Thymus (tissue), 11 donors: ENCODE results near the gene EXOSC2. TPM values are rescaled to one million over a fixed set of nuclear protein-coding genes. Genes with fewer than 3 reads are reported as not detected.
"Not testable (repeated sequence)": the region's sequence is repeated elsewhere in the genome, so short reads cannot be mapped to it uniquely, and the experiment has no call there.

Source experiments
- DNase-seq, 9 donors: peaks; one replicate each; pipeline ENCODE4 v3.0.0-alpha.2; 2013; ENCODE audit warnings: low spot score in 9 of 9, low read depth in 6 of 9, missing footprints in 1 of 9
- H3K27ac ChIP-seq, 2 donors: one replicate each; pipeline ENCODE4 v1.5.1; 2013; ENCODE audit warnings: control low read depth in 1 of 2, low read depth in 1 of 2, low read length in 1 of 2, mild to moderate bottlenecking in 1 of 2, moderate library complexity in 1 of 2
- H3K27me3 ChIP-seq, 2 donors: one replicate each; pipeline ENCODE4 v1.5.1; 2013; ENCODE audit warnings: low read length in 1 of 2; ENCODE audit not compliant: control insufficient read depth in 2 of 2, insufficient read depth in 1 of 2
- H3K36me3 ChIP-seq, 2 donors: one replicate each; pipeline ENCODE4 v1.5.1; 2013; ENCODE audit warnings: low read length in 1 of 2, mild to moderate bottlenecking in 1 of 2, moderate library complexity in 1 of 2; ENCODE audit not compliant: control insufficient read depth in 2 of 2, insufficient read depth in 2 of 2
- H3K4me1 ChIP-seq, 2 donors: one replicate each; pipeline ENCODE4 v1.5.1; 2013; ENCODE audit warnings: low read length in 2 of 2; ENCODE audit not compliant: control insufficient read depth in 2 of 2, insufficient read depth in 2 of 2
- H3K4me3 ChIP-seq, 2 donors: one replicate each; pipeline ENCODE4 v1.5.1; 2013; ENCODE audit warnings: low read length in 2 of 2, control low read depth in 1 of 2, mild to moderate bottlenecking in 1 of 2
- H3K9me3 ChIP-seq, 2 donors: one replicate each; pipeline ENCODE4 v1.5.1; 2013; ENCODE audit warnings: low read length in 1 of 2, mild to moderate bottlenecking in 1 of 2; ENCODE audit not compliant: control insufficient read depth in 2 of 2, insufficient read depth in 1 of 2
- WGBS: extraction: QIAGEN DNeasy Blood & Tissue Kit; methylation state at CpG from one replicate; pipeline ENCODE4 v1.1.7; 2013; 5-methylcytosine and 5-hydroxymethylcytosine counted together
- polyA plus RNA-seq: library from polyadenylated mRNA; stranded (reverse); fragments of 200-250 nt; gene quantifications from one replicate; pipeline ENCODE4 v1.2.3, GENCODE V29; 2013
- total RNA-seq: library from RNA; stranded (reverse); fragments of 120-200 nt; gene quantifications from one replicate; pipeline ENCODE4 v1.2.4, GENCODE V29; 2013
- donor health status: healthy.

Gene EXOSC2
- total and polyA plus RNA-seq, 2 donors = 20.2 to 28.0 TPM

DNA sequence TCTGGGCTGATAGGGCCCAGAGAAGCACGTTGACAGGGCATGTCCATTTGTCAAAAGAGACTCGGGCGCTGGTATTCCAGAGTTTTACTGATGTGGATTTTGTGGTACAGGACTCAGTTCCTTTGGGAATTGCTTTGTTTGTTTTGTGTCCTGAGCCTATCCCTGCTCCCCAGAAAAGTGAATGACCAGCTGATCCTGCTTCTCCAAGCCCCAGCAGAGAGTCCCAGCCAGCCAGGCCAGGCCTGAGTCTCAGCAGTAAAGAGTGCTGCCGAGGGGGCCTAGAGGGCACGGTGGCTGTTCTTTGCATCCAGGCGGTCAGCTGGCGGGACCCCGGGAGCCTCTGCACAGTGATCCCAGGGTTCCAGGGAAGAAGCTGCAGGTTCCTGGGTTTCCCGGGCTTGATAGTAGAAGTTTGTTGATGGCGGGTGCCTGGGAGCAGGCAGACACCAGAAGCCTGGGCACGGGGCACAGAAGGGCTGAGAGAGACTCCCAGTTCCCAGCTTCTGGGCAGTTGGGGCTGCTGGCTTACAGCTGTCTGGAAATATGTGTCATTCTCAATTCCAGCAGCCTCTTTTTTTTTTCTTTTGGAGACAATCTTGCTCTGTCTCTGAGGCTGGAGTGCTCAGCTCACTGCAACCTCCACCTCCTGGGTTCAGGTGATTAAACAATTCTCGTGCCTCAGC, 20.5 kb upstream of the EXOSC2 start:
- no peak overlapping the region for H3K4me3 ChIP-seq
- H3K4me1 ChIP-seq = no peaks in the 10 kb centered on the region
- no peaks in the 10 kb centered on the region for H3K36me3 ChIP-seq
- peaks cover 12 to 62% of the 10 kb centered on the region in 2 donors for H3K27me3 ChIP-seq
- 93% methylated on average over 12 of the region's 12 CpGs for WGBS
- no peaks in the 10 kb centered on the region for H3K9me3 ChIP-seq
- DNase-seq = no peak
- no peak overlapping the region for H3K27ac ChIP-seq

DNA sequence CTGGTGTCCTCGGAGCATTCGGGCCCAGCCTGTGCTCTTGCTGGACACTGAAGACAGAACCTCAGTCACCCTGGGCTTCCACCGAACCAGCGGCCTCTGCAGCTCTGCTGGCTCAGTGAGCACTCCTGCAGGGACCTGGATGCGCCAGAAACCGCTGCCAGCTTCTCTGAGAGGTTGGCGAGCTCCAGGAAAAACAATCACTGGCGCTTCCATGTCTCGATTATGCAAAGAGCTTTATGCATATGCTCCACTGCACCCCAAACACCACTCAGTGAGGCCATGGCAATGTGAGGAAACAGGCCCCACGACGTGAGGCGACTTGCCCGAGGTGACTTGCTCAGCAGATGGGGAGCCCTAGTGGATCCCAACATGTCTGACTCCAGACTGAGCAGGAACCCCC, 18.2 kb upstream of the EXOSC2 start:
- Histone ChIP-seq H3K27me3 (peaks cover 18 to 67% of the 10 kb centered on the region in 2 donors), H3K4me1 (no peaks in the 10 kb centered on the region), H3K36me3 (no peaks in the 10 kb centered on the region), H3K4me3 (no peak overlapping the region), H3K27ac (no peak overlapping the region), H3K9me3 (no peaks in the 10 kb centered on the region)
- 92% methylated on average over 13 of the region's 13 CpGs for WGBS
- no peak for DNase-seq

DNA sequence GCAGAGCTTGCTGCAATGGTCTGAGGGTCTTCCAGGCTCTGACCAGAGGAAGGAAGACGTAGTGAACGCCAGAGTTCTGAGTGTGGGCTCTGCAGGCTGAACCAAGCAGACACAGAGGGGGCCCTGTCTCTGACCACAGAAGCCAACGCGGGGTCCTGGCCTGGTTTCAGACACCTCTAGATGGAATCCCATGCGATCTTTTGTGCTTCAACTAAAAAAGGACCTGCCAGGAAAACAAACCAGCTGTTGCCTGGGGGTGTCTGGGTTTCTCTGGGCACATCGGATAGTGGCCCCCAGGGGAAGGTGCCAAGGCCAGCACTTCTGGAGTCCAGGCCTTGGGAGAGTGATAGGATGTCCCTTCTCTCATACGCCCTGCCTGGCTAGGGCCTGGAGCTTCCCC, 16.3 kb upstream of the EXOSC2 start:
- no peak overlapping the region for H3K27ac ChIP-seq
- no peaks in the 10 kb centered on the region for H3K36me3 ChIP-seq
- WGBS = 75% methylated on average over 7 of the region's 7 CpGs
- peaks cover 33 to 71% of the 10 kb centered on the region in 2 donors for H3K27me3 ChIP-seq
- no peak overlapping the region for H3K4me3 ChIP-seq
- no peaks in the 10 kb centered on the region for H3K9me3 ChIP-seq
- H3K4me1 ChIP-seq = peaks cover 0 to 6% of the 10 kb centered on the region in 2 donors
- DNase-seq = no peak

DNA sequence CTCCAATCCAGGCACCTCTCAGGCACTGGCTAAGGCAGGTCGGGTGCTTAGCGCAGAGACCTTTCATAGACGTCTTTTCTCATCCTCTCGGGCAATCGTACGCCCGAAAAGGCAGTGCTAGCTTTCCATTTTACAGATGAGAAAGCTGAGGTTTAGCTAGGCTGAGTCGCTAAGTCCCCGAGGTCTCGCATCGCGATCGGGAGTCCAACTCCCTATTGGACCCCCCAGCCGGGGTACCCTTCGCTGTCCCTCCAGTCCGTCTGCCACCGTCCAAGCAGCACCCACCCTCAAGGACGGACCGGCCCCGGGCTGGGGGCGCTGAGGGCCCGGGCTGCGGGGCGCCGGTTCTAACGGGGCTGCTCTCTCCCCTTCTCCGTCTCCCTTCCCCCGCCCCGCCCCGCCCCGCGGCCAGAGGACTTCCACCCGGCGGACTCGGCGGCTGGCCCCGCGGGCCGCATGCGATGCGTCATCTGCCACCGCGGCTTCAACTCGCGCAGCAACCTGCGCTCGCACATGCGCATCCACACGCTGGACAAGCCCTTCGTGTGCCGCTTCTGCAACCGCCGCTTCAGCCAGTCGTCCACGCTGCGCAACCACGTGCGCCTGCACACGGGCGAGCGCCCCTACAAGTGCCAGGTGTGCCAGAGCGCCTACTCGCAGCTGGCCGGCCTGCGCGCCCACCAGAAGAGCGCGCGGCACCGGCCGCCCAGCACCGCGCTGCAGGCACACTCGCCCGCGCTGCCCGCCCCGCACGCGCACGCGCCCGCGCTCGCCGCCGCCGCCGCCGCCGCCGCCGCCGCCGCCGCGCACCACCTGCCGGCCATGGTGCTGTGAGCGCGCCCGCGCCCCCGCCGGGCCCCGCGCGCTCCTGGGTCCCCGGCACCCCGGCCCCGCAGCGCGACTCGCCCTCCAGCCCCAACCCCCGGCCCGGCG, 12.5 kb upstream of the EXOSC2 start:
- Histone ChIP-seq H3K27me3 (peaks cover 41 to 70% of the 10 kb centered on the region in 2 donors), H3K36me3 (no peaks in the 10 kb centered on the region), H3K4me3 (peak overlapping the region in 1 of 2 donors; percentile 51), H3K4me1 (peaks cover 0 to 8% of the 10 kb centered on the region in 2 donors), H3K27ac (no peak overlapping the region), H3K9me3 (peaks cover 0 to 3% of the 10 kb centered on the region in 2 donors)
- DNase-seq = peak in 1 of 9 donors; percentile 33
- 4% methylated on average over 116 of the region's 116 CpGs for WGBS

DNA sequence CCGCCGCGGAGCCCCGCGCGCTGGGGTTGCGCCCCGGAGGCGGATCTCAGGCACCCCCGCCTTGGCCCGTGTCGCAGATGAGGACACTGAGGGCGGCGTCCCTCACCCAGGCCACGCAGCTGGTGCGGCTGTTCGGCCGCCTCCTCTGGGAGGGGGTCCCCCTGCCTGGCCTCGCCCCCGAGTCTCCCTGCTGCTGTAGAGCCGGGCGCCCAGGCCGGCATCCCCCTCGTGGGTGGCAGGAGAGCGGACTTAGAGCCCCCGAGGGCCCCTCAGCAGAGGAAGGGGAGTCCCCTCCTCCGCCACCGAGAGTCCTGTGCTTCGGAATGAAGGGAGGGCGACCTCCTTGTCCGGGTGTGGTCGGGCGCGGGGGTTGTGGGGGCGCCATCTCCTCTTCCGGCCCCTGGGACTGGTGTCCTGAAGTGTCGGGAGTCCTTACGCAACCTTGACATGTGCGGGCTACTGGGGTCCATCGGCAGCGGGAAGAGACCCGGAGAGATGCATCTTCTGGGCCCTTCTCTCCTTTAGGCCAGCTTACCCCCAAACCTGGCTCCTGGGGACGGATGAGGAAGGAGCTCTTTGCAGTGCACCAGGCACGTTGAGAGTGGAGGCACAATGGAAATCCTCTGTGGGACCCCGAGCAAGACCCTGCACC, 11.7 kb upstream of the EXOSC2 start:
- peaks cover 0 to 3% of the 10 kb centered on the region in 2 donors for H3K9me3 ChIP-seq
- H3K27me3 ChIP-seq = peaks cover 41 to 66% of the 10 kb centered on the region in 2 donors
- no peak for DNase-seq
- no peaks in the 10 kb centered on the region for H3K36me3 ChIP-seq
- peaks cover 0 to 8% of the 10 kb centered on the region in 2 donors for H3K4me1 ChIP-seq
- H3K27ac ChIP-seq = no peak overlapping the region
- whole genome bisulfite sequencing = 2% methylated on average over 45 of the region's 45 CpGs
- peak overlapping the region in 1 of 2 donors; percentile 51 for H3K4me3 ChIP-seq

DNA sequence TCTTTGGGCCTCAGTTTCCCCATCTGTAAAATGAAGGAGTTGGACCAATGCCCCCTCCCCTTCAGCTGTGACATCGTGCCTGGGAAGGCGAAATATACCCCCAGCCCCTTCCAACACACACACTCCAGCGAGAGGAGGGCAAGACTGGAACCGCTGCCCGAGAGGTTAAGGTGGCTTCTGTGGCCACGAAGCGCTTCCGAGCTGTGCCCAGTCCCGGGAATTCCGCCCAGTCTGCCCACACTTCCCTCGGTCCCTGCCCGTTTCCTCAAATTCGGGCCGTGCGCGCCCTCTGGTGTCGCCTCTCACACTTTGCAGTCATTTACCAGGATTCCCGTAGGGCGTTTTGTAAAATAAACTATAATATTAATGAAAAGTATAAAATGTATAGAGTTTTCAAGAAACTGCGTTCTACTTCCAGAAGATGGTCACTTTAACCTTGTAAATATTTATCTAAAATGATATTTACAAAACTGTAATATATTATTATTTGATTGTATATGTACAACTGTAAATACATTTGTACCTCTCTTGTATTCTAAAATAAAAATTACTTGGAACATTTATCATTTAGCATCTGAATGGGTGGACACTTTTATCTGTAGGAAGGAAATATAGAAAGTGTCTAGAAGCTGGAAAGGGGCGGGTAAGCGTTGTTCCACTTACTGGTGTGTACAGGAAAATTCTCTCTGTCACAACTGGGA, 11.0 kb upstream of the EXOSC2 start:
- WGBS = 5% methylated on average over 22 of the region's 22 CpGs
- H3K27ac ChIP-seq = no peak overlapping the region
- no peaks in the 10 kb centered on the region for H3K36me3 ChIP-seq

DNA sequence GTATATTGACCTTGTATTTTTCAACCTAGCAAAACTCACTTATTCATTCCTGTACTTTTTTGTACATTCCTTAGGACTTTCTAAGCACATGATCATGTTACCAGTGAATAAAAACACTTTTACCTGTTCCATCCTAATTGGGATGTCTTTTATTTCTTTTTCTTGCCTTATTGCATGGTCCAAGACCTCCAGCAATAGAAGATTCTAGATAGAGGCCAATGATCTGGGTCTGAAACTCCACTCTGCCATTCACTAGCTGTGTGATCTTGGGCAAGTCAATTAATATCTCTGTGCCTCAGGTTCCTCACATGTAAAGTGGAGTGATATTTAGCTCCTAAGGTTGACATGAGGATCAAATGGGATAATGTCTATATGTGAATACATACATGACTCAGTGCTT, 8.5 kb upstream of the EXOSC2 start:
- no peak overlapping the region for H3K4me3 ChIP-seq
- H3K36me3 ChIP-seq = no peaks in the 10 kb centered on the region
- H3K9me3 ChIP-seq = peaks cover 0 to 3% of the 10 kb centered on the region in 2 donors
- H3K27me3 ChIP-seq = peaks cover 25 to 35% of the 10 kb centered on the region in 2 donors
- H3K27ac ChIP-seq = no peak overlapping the region
- no peak for DNase-seq
- peaks cover 0 to 8% of the 10 kb centered on the region in 2 donors for H3K4me1 ChIP-seq

More for the DNA sequence above, 11.0 kb upstream of the EXOSC2 start:
- peak in 2 of 9 donors; percentile 49 for DNase-seq
- H3K4me3 ChIP-seq = peak overlapping the region in 1 of 2 donors; percentile 14
- peaks cover 38 to 60% of the 10 kb centered on the region in 2 donors for H3K27me3 ChIP-seq
- H3K9me3 ChIP-seq = peaks cover 0 to 3% of the 10 kb centered on the region in 2 donors
- peaks cover 0 to 8% of the 10 kb centered on the region in 2 donors for H3K4me1 ChIP-seq

DNA sequence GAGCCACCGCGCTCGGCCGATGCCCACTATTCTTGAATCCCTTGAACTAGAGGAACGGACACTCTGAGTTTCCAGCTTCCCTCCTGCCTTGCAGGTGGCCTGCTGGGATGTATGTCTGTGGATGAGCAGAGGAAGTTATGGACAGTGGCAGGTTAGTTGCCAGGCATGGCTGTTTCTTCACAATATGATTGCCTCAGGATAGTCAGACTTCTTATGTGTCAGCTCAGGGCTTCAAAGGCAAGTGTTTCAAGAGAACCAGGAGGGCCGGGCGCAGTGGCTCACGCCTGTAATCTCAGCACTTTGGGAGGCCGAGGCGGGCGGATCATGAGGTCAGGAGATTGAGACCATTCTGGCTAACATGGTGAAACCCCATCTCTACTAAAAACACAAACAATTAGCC, 7.6 kb upstream of the EXOSC2 start:
- not testable (repeated sequence) for H3K4me3 ChIP-seq, DNase-seq, H3K4me1 ChIP-seq, H3K36me3 ChIP-seq, H3K9me3 ChIP-seq, H3K27ac ChIP-seq
- peaks cover 20 to 27% of the 10 kb centered on the region in 2 donors for H3K27me3 ChIP-seq
- 93% methylated on average over 11 of the region's 11 CpGs for WGBS
